PC-9 (cell line): Measurements from ENCODE around the gene ENTREP3. TPM values are rescaled to one million over a fixed set of nuclear protein-coding genes. Genes with fewer than 3 reads are reported as not detected.
A peak's percentile ranks its signal among the peaks of the same experiment; 100 is the strongest.
"Not testable (repeated sequence)": the region's sequence is repeated elsewhere in the genome, so short reads cannot be mapped to it uniquely, and the experiment has no call there.

Source experiments
- BruUV-seq: library from RNA; stranded (reverse); fragments of 400-500 nt; replicated peaks from 2 replicates; lab custom pipeline; 2021; lab: Mats Ljungman, UMichigan
- CTCF ChIA-PET: fragments of 300-600 bp; sonication (Branson Sonifier 250); formaldehyde crosslinking; loops from one replicate; lab custom pipeline; 2022; ENCODE audit warnings: antibody characterized with exemption; lab: Charles Lee
- POLR2A ChIA-PET: fragments of 300-600 bp; sonication (Branson Sonifier 250); formaldehyde crosslinking; loops from one replicate; lab custom pipeline; 2022; ENCODE audit warnings: antibody characterized with exemption; ENCODE audit not compliant: unreplicated experiment; lab: Charles Lee
- DNase-seq, 2 experiments: peaks; one replicate each; pipeline versions ENCODE4 v3.0.0 to v3.0.0-alpha.2; 2015 to 2022; ENCODE audit warnings: mixed read lengths in 1 of 2
- H2AFZ ChIP-seq: fragments of 200-600 bp; sonication (generic); 2 replicates; pipeline ENCODE4 v1.8.1; 2017; ENCODE audit warnings: antibody characterized with exemption
- H3F3A ChIP-seq: fragments of 200-600 bp; sonication (generic); 2 replicates; pipeline ENCODE4 v1.8.1; 2017; ENCODE audit warnings: antibody characterized with exemption, mild to moderate bottlenecking, low read depth; ENCODE audit not compliant: insufficient read depth
- H3K27ac ChIP-seq: fragments of 200-600 bp; sonication (generic); 2 replicates; pipeline ENCODE4 v1.6.1; 2016; ENCODE audit warnings: mixed run types
- H3K27me3 ChIP-seq: fragments of 200-600 bp; sonication (generic); 2 replicates; pipeline ENCODE4 v1.6.1; 2016; ENCODE audit warnings: low read depth, mixed run types; ENCODE audit not compliant: insufficient read depth
- H3K36me3 ChIP-seq: fragments of 200-600 bp; sonication (generic); 2 replicates; pipeline ENCODE4 v1.6.1; 2016; ENCODE audit warnings: low read depth, mixed run types
- H3K4me1 ChIP-seq: fragments of 200-600 bp; sonication (generic); replicated peaks from 2 replicates; pipeline ENCODE4 v1.6.1; 2016; ENCODE audit warnings: mixed run types; ENCODE audit not compliant: insufficient read depth
- H3K4me2 ChIP-seq: fragments of 200-600 bp; sonication (generic); 2 replicates; pipeline ENCODE4 v1.6.1; 2017; ENCODE audit warnings: mixed run types
- H3K4me3 ChIP-seq: fragments of 200-600 bp; sonication (generic); 2 replicates; pipeline ENCODE4 v1.6.1; 2016; ENCODE audit warnings: mixed run types
- H3K79me2 ChIP-seq: fragments of 200-600 bp; sonication (generic); 2 replicates; pipeline ENCODE4 v1.6.1; 2017; ENCODE audit warnings: low read depth, mixed run types
- H3K9me2 ChIP-seq: fragments of 200-600 bp; sonication (generic); 2 replicates; pipeline ENCODE4 v1.8.1; 2017; ENCODE audit warnings: mild to moderate bottlenecking; ENCODE audit not compliant: insufficient read depth
- H3K9me3 ChIP-seq: fragments of 200-600 bp; sonication (generic); 2 replicates; pipeline ENCODE4 v1.8.1; 2016; ENCODE audit warnings: low read depth; ENCODE audit not compliant: insufficient read depth
- H4K20me1 ChIP-seq: fragments of 200-600 bp; sonication (generic); 2 replicates; pipeline ENCODE4 v1.8.1; 2017; ENCODE audit not compliant: insufficient read depth
- EZH2 ChIP-seq: fragments of 200-600 bp; sonication (generic); IDR thresholded peaks from 2 replicates; pipeline ENCODE4 v1.8.0; 2017; ENCODE audit warnings: antibody characterized with exemption, low read depth
- intact Hi-C: fragments of 100-400 bp; cut with micrococcal nuclease; formaldehyde crosslinking; loops from one replicate; pipeline ENCODE4 v1.10.0; 2022; ENCODE audit not compliant: unreplicated experiment
- total RNA-seq: library from RNA; stranded (reverse); gene quantifications from 2 replicates; pipeline ENCODE4 v1.2.3, GENCODE V29; 2021
- TF ChIP-seq, protein P1 (sequence below): fragments of 200-600 bp; sonication (generic); conservative IDR thresholded peaks from 2 replicates; pipeline ENCODE4 v1.6.1; 2017; ENCODE audit warnings: mixed run types, antibody characterized with exemption, mild to moderate bottlenecking, moderate library complexity

ENTREP3 gene
- total RNA-seq, 1 experiment from 2014 or later, result 56.9 TPM

GRCh38 chr1:155223047-155223446 lies 32.2 kb downstream of the ENTREP3 start:
- ChIA-PET POLR2A (interaction anchor here (0.7 kb wide), 1 partner anchor 14 kb away, joined by 4 read pairs; no protein-coding TSS in a partner anchor), CTCF (interaction anchor here (0.6 kb wide), 1 partner anchor 132 kb away, joined by 3 read pairs; no protein-coding TSS in a partner anchor)
- TF ChIP-seq, protein P1, sequence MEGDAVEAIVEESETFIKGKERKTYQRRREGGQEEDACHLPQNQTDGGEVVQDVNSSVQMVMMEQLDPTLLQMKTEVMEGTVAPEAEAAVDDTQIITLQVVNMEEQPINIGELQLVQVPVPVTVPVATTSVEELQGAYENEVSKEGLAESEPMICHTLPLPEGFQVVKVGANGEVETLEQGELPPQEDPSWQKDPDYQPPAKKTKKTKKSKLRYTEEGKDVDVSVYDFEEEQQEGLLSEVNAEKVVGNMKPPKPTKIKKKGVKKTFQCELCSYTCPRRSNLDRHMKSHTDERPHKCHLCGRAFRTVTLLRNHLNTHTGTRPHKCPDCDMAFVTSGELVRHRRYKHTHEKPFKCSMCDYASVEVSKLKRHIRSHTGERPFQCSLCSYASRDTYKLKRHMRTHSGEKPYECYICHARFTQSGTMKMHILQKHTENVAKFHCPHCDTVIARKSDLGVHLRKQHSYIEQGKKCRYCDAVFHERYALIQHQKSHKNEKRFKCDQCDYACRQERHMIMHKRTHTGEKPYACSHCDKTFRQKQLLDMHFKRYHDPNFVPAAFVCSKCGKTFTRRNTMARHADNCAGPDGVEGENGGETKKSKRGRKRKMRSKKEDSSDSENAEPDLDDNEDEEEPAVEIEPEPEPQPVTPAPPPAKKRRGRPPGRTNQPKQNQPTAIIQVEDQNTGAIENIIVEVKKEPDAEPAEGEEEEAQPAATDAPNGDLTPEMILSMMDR, result no peak
- TF ChIP-seq EZH2, result no peak
- no peak overlapping the region for H3K4me2 ChIP-seq
- H2AFZ ChIP-seq, result no peak overlapping the region
- no peak overlapping the region for H3K27ac ChIP-seq
- no peak for DNase-seq
- H3K79me2 ChIP-seq, result peaks cover 24% of the 10 kb centered on the region
- H3K27me3 ChIP-seq, result no peaks in the 10 kb centered on the region
- peaks cover 60% of the 10 kb centered on the region for H3F3A ChIP-seq
- H3K36me3 ChIP-seq, result no peaks in the 10 kb centered on the region
- H3K9me2 ChIP-seq, result no peaks in the 10 kb centered on the region
- H3K4me3 ChIP-seq, result no peak overlapping the region
- no TSS peak for BruUV-seq
- no peaks in the 10 kb centered on the region for H4K20me1 ChIP-seq
- intact Hi-C loops, result no loop called here
- peaks cover 61% of the 10 kb centered on the region for H3K4me1 ChIP-seq
- no peaks in the 10 kb centered on the region for H3K9me3 ChIP-seq

GRCh38 chr1:155220211-155220965 lies 34.9 kb downstream of the ENTREP3 start:
- POLR2A ChIA-PET, result interaction anchor here (0.6 kb wide), 1 partner anchor 9 kb away, joined by 5 read pairs; no protein-coding TSS in a partner anchor
- Histone ChIP-seq H3F3A (peaks cover 43% of the 10 kb centered on the region), H3K27ac (peak overlapping the region; percentile 62), H3K4me2 (peak overlapping the region; percentile 19; the same call in 1 of the 2 replicates), H3K4me1 (peaks cover 45% of the 10 kb centered on the region)
- intact Hi-C loops, H3K79me2 ChIP-seq, H3K4me3 ChIP-seq, H4K20me1 ChIP-seq, H3K27me3 ChIP-seq, H2AFZ ChIP-seq, CTCF ChIA-PET, H3K9me3 ChIP-seq, H3K9me2 ChIP-seq, H3K36me3 ChIP-seq, BruUV-seq: not testable (repeated sequence)
- peak in 1 of 2 experiments; percentile 87 for DNase-seq

- intact Hi-C loops, result no loop called here
- H3K27ac ChIP-seq, result peak overlapping the region; percentile 62
- H3K36me3 ChIP-seq, result no peaks in the 10 kb centered on the region
- no peaks in the 10 kb centered on the region for H3K9me2 ChIP-seq
- H3K4me1 ChIP-seq, result peaks cover 37% of the 10 kb centered on the region
- no peak for DNase-seq
- TF ChIP-seq EZH2, result no peak
- TF ChIP-seq, protein P1, result no peak
- CTCF ChIA-PET, result no interaction called here
- no TSS peak for BruUV-seq
- POLR2A ChIA-PET, result interaction anchor here (0.7 kb wide), 1 partner anchor 21 kb away, joined by 4 read pairs; no protein-coding TSS in a partner anchor
- H3K79me2 ChIP-seq, result 0 out of 2 replicates have a peak, but pooled peaks cover 6% of the 10 kb centered on the region
- no peaks in the 10 kb centered on the region for H3K27me3 ChIP-seq
- no peaks in the 10 kb centered on the region for H3K9me3 ChIP-seq
- H4K20me1 ChIP-seq, result no peaks in the 10 kb centered on the region
- peaks cover 36% of the 10 kb centered on the region for H3F3A ChIP-seq
- H3K4me3 ChIP-seq, result no peak overlapping the region
- H2AFZ ChIP-seq, result no peak overlapping the region
- no peak overlapping the region for H3K4me2 ChIP-seq
Observed at GRCh38 chr1:155219592-155220031, 35.7 kb downstream of the ENTREP3 start.
